Activated naive CD4-positive, alpha-beta T cell treated with anti-CD3 and anti-CD28 coated beads, Interleukin-2, amount 10 ng/mL, durations not matched to agents 7 days and 5 days (primary cell): Measurements from ENCODE around the gene ACVRL1.
"Not testable (repeated sequence)": the region's sequence is repeated elsewhere in the genome, so short reads cannot be mapped to it uniquely, and the experiment has no call there.

ENCODE experiments used
- CTCF ChIA-PET: fragments of 350-600 bp; sonication (Branson Sonifier 250); formaldehyde crosslinking; loops from one replicate; lab custom pipeline; 2021; ENCODE audit warnings: antibody characterized with exemption; lab: Charles Lee
- DNase-seq: peaks from one replicate; pipeline ENCODE4 v3.0.0-alpha.2; 2020
- H3K27ac Mint-ChIP-seq: one replicate; pipeline ENCODE4 v1.8.0; 2021; ENCODE audit warnings: mild to moderate bottlenecking, moderate library complexity, mixed read lengths
- H3K27me3 Mint-ChIP-seq: one replicate; pipeline ENCODE4 v1.8.0; 2021; ENCODE audit warnings: mild to moderate bottlenecking, mixed read lengths
- H3K36me3 Mint-ChIP-seq: one replicate; pipeline ENCODE4 v1.8.0; 2021; ENCODE audit warnings: mixed read lengths
- H3K4me1 Mint-ChIP-seq: one replicate; pipeline ENCODE4 v1.8.0; 2021; ENCODE audit warnings: mixed read lengths
- H3K4me3 Mint-ChIP-seq: one replicate; pipeline ENCODE4 v1.8.0; 2021; ENCODE audit warnings: mild to moderate bottlenecking, moderate library complexity, mixed read lengths
- H3K9me3 Mint-ChIP-seq: one replicate; pipeline ENCODE4 v1.8.0; 2021; ENCODE audit warnings: mixed read lengths

ACVRL1 gene

GRCh38 chr12:51885294-51886020 is 21.8 kb upstream of the ACVRL1 start:
- not testable (repeated sequence) for H3K4me3 Mint-ChIP-seq, DNase-seq, H3K36me3 Mint-ChIP-seq, H3K9me3 Mint-ChIP-seq
- Mint-ChIP-seq H3K27me3 (peaks cover 11% of the 10 kb centered on the region), H3K4me1 (peaks cover 25% of the 10 kb centered on the region), H3K27ac (peak overlapping the region; percentile 94)
- CTCF ChIA-PET: interaction anchor here (0.6 to 3.4 kb wide), 7 partner anchors 10 to 185 kb away, joined by 3 to 18 read pairs (median 3); partner anchors contain the start of gene ATG101

- H3K4me1 Mint-ChIP-seq: peaks cover 25% of the 10 kb centered on the region
- no peak overlapping the region for H3K4me3 Mint-ChIP-seq
- H3K36me3 Mint-ChIP-seq: peaks cover 7% of the 10 kb centered on the region
- H3K27ac Mint-ChIP-seq: peak overlapping the region; percentile 94
- peaks cover 11% of the 10 kb centered on the region for H3K27me3 Mint-ChIP-seq
- H3K9me3 Mint-ChIP-seq: peaks cover 8% of the 10 kb centered on the region
- peak; percentile 72 for DNase-seq
- CTCF ChIA-PET: interaction anchor here (0.6 to 3.4 kb wide), 9 partner anchors 11 to 184 kb away, joined by 3 to 18 read pairs (median 3); partner anchors contain the start of gene ATG101
Measured at GRCh38 chr12:51886021-51886710, 21.1 kb upstream of the ACVRL1 start.

GRCh38 chr12:51887476-51888315 is 19.6 kb upstream of the ACVRL1 start, which contains the start of gene ANKRD33:
Gene ANKRD33, plus strand, starts transcription at chr12:51888103. Its CDS starts 84 bp downstream, at chr12:51888187.
- Mint-ChIP-seq H3K9me3 (peaks cover 8% of the 10 kb centered on the region), H3K36me3 (peaks cover 7% of the 10 kb centered on the region), H3K27ac (no peak within 1 kb of the TSS), H3K4me3 (no peak within 1 kb of the TSS), H3K27me3 (peaks cover 11% of the 10 kb centered on the region), H3K4me1 (peaks cover 25% of the 10 kb centered on the region)
- no peak for DNase-seq
- CTCF ChIA-PET: interaction anchor here (1.2 to 3.4 kb wide), 4 partner anchors 12 to 138 kb away, joined by 4 to 18 read pairs (median 5); no protein-coding TSS in a partner anchor

- Mint-ChIP-seq H3K4me3 (no peak overlapping the region), H3K9me3 (peaks cover 8% of the 10 kb centered on the region), H3K36me3 (peaks cover 7% of the 10 kb centered on the region), H3K27me3 (peaks cover 11% of the 10 kb centered on the region), H3K27ac (no peak overlapping the region), H3K4me1 (peaks cover 25% of the 10 kb centered on the region)
- CTCF ChIA-PET: interaction anchor here (1.4 to 2.0 kb wide), 3 partner anchors 13 to 137 kb away, joined by 4 to 6 read pairs (median 5); no protein-coding TSS in a partner anchor
- DNase-seq: no peak
Measured at GRCh38 chr12:51888316-51889215, 18.7 kb upstream of the ACVRL1 start.

GRCh38 chr12:51889216-51890132 is 17.8 kb upstream of the ACVRL1 start:
- CTCF ChIA-PET: interaction anchor here (0.9 to 2.0 kb wide), 3 partner anchors 16 to 136 kb away, joined by 3 to 5 read pairs (median 4); no protein-coding TSS in a partner anchor
- Mint-ChIP-seq H3K4me3 (no peak overlapping the region), H3K36me3 (peaks cover 7% of the 10 kb centered on the region), H3K27me3 (peaks cover 14% of the 10 kb centered on the region), H3K4me1 (peaks cover 23% of the 10 kb centered on the region), H3K9me3 (peaks cover 8% of the 10 kb centered on the region), H3K27ac (no peak overlapping the region)
- no peak for DNase-seq

GRCh38 chr12:51890133-51890464 is 17.2 kb upstream of the ACVRL1 start:
- H3K27ac Mint-ChIP-seq: no peak overlapping the region
- H3K9me3 Mint-ChIP-seq: peaks cover 2% of the 10 kb centered on the region
- CTCF ChIA-PET: interaction anchor here (0.9 kb wide), 1 partner anchor 92 kb away, joined by 3 read pairs; no protein-coding TSS in a partner anchor
- DNase-seq: no peak
- H3K36me3 Mint-ChIP-seq: peaks cover 6% of the 10 kb centered on the region
- H3K27me3 Mint-ChIP-seq: peaks cover 15% of the 10 kb centered on the region
- H3K4me3 Mint-ChIP-seq: no peak overlapping the region
- H3K4me1 Mint-ChIP-seq: peaks cover 19% of the 10 kb centered on the region

- no peaks in the 10 kb centered on the region for H3K9me3 Mint-ChIP-seq
- CTCF ChIA-PET: no interaction called here
- H3K4me1 Mint-ChIP-seq: peaks cover 14% of the 10 kb centered on the region
- no peak overlapping the region for H3K4me3 Mint-ChIP-seq
- peaks cover 6% of the 10 kb centered on the region for H3K36me3 Mint-ChIP-seq
- H3K27me3 Mint-ChIP-seq: peaks cover 20% of the 10 kb centered on the region
- DNase-seq: no peak
- no peak overlapping the region for H3K27ac Mint-ChIP-seq
Measured at GRCh38 chr12:51890511-51891171, 16.7 kb upstream of the ACVRL1 start.

GRCh38 chr12:51891843-51892242 is 15.5 kb upstream of the ACVRL1 start:
- CTCF ChIA-PET: no interaction called here

GRCh38 chr12:51893786-51894185 is 13.5 kb upstream of the ACVRL1 start:
- Mint-ChIP-seq H3K4me1 (no peaks in the 10 kb centered on the region), H3K4me3 (no peak overlapping the region), H3K36me3 (no peaks in the 10 kb centered on the region), H3K27ac (no peak overlapping the region), H3K27me3 (peaks cover 41% of the 10 kb centered on the region), H3K9me3 (no peaks in the 10 kb centered on the region)
- no peak for DNase-seq
- CTCF ChIA-PET: interaction anchor here (0.7 to 2.2 kb wide), 5 partner anchors 28 to 127 kb away, joined by 3 to 7 read pairs (median 5); no protein-coding TSS in a partner anchor

More at GRCh38 chr12:51891843-51892242, 15.5 kb upstream of the ACVRL1 start:
- Mint-ChIP-seq H3K9me3 (no peaks in the 10 kb centered on the region), H3K36me3 (no peaks in the 10 kb centered on the region), H3K27ac (no peak overlapping the region), H3K4me1 (peaks cover 2% of the 10 kb centered on the region), H3K4me3 (no peak overlapping the region), H3K27me3 (peaks cover 32% of the 10 kb centered on the region)
- DNase-seq: no peak

GRCh38 chr12:51895378-51896135 is 11.7 kb upstream of the ACVRL1 start:
- Mint-ChIP-seq H3K27ac (no peak overlapping the region), H3K4me3 (no peak overlapping the region)

GRCh38 chr12:51896236-51896635 is 11.1 kb upstream of the ACVRL1 start:
- H3K4me3 Mint-ChIP-seq: no peak overlapping the region

More at GRCh38 chr12:51895378-51896135, 11.7 kb upstream of the ACVRL1 start:
- Mint-ChIP-seq H3K36me3 (no peaks in the 10 kb centered on the region), H3K4me1 (no peaks in the 10 kb centered on the region), H3K9me3 (no peaks in the 10 kb centered on the region), H3K27me3 (peaks cover 34% of the 10 kb centered on the region)
- DNase-seq: no peak
- CTCF ChIA-PET: interaction anchor here (2.2 kb wide), 1 partner anchor 27 kb away, joined by 5 read pairs; no protein-coding TSS in a partner anchor

More at GRCh38 chr12:51896236-51896635, 11.1 kb upstream of the ACVRL1 start:
- Mint-ChIP-seq H3K27ac (no peak overlapping the region), H3K9me3 (no peaks in the 10 kb centered on the region), H3K27me3 (peaks cover 34% of the 10 kb centered on the region), H3K36me3 (no peaks in the 10 kb centered on the region), H3K4me1 (no peaks in the 10 kb centered on the region)
- CTCF ChIA-PET: no interaction called here
- DNase-seq: no peak
